HEK293T (cell line): Measurements from ENCODE around the gene MORN1.

ENCODE experiments used
- ARNT ChIP-seq: fragments of 450-650 bp; IDR thresholded peaks from 2 replicates; pipeline ENCODE4 v1.6.1; 2017; ENCODE audit warnings: mild to moderate bottlenecking
- FOXK2 ChIP-seq: fragments of 450-650 bp; IDR thresholded peaks from 2 replicates; pipeline ENCODE4 v1.6.1; 2016; ENCODE audit warnings: mild to moderate bottlenecking
- FOXM1 ChIP-seq: fragments of 450-650 bp; IDR thresholded peaks from 2 replicates; pipeline ENCODE4 v1.6.1; 2017; ENCODE audit warnings: mild to moderate bottlenecking, borderline replicate concordance
- HDGF ChIP-seq: fragments of 450-650 bp; IDR thresholded peaks from 2 replicates; pipeline ENCODE4 v1.6.1; 2017; ENCODE audit warnings: antibody characterized with exemption, borderline replicate concordance
- SP1 ChIP-seq: fragments of 450-650 bp; IDR thresholded peaks from 2 replicates; pipeline ENCODE4 v1.6.1; 2017
- SUZ12 ChIP-seq: fragments of 450-650 bp; IDR thresholded peaks from 2 replicates; pipeline ENCODE4 v1.6.1; 2016; ENCODE audit warnings: mild to moderate bottlenecking
- ZNF384 ChIP-seq: fragments of 450-650 bp; IDR thresholded peaks from 2 replicates; pipeline ENCODE4 v1.6.1; 2016

DNA sequence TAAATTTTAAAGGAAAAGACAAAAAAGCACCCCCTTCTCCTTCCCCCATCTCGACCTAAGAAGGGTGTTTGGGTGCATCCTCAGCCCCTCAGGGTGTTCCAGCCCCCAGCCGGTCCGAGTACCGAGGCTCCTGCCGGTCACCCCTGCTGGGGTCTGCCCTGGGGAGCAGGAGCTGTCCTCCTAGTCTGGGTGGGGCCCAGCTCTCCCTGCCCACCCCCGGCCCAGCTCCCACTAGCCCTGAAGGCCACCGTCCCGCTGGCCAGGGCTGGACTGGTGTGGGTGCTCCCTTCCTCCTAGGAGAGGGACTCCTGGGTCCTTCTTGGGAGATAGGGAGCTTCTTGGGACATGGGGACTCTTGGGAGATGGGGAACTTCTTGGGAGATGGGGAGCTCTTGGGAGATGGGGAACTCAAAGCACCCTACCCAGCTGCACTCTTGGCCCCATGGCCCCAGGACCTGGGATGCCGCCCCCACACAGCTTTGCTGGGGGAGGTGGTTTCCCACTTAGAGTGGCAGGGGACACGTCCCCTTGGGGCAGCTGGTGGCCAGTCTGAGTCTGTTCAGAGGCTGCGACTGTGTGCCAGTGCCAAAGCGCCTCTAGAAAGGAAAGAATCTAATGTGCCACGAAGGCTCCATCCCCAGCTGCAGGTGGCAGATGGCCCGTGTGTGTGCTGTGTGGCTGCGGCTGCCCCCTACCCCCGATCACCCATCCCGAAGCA is 44.5 kb downstream of the MORN1 start:
- TF ChIP-seq FOXK2 (no peak), SUZ12 (no peak), ZNF384 (no peak), HDGF (no peak), SP1 (no peak), FOXM1 (no peak), ARNT (no peak)
